Measurements from ENCODE around the gene GMIP. TPM values are rescaled to one million over a fixed set of nuclear protein-coding genes. Genes with fewer than 3 reads are reported as not detected.

GMIP gene
- total and polyA plus RNA-seq, 2 experiments from 2014 or later = 3.1 to 5.0 TPM

- TF ChIP-seq EZH2 (IDR thresholded peaks at IDR 0.05; ENCODE audit: insufficient read depth, poor library complexity, severe bottlenecking) (no peak), EZH2phosphoT487 (IDR thresholded peaks at IDR 0.05; ENCODE audit: insufficient read depth, low read depth) (no peak)
- in situ Hi-C loops (cut with MboI) = no loop called here
- Histone ChIP-seq H3K9ac (no peak overlapping the region), H3K4me2 (ENCODE audit: unreplicated experiment) (no peak overlapping the region), H4K20me1 (ENCODE audit: insufficient read depth) (no peaks in the 10 kb centered on the region), H3F3A (ENCODE audit: insufficient read depth) (no peaks in the 10 kb centered on the region), H3K9me2 (ENCODE audit: insufficient read depth) (no peaks in the 10 kb centered on the region), H3K4me3 (no peak overlapping the region), H3K36me3 (ENCODE audit: low read depth) (peaks cover 5% of the 10 kb centered on the region; the same call in 1 of the 2 replicates), H3K9me3 (ENCODE audit: low read depth) (no peaks in the 10 kb centered on the region), H3K27ac (no peak overlapping the region), H2AFZ (no peak overlapping the region), H3K79me2 (ENCODE audit: insufficient read depth) (no peaks in the 10 kb centered on the region), H3K4me1 (ENCODE audit: insufficient read depth) (no peaks in the 10 kb centered on the region), H3K27me3 (replicated peaks; ENCODE audit: insufficient read depth) (no peaks in the 10 kb centered on the region)
- 90 to 91% methylated on average over 7 of the region's 7 CpGs for WGBS, 2 experiments (ENCODE audit: low coverage in 1 of 2, low lambda C conversion rate in 2 of 2, missing lambda C conversion rate in 2 of 2)
- no peak for DNase-seq
Observed at GRCh38 chr19:19631346-19631745, 12.1 kb downstream of the GMIP start.

- no peaks in the 10 kb centered on the region for H3K79me2 ChIP-seq (ENCODE audit: insufficient read depth)
- H3K9ac ChIP-seq = no peak overlapping the region
- no peak for TF ChIP-seq EZH2 (IDR thresholded peaks at IDR 0.05; ENCODE audit: insufficient read depth, poor library complexity, severe bottlenecking)
- no peak for TF ChIP-seq EZH2phosphoT487 (IDR thresholded peaks at IDR 0.05; ENCODE audit: insufficient read depth, low read depth)
- WGBS, 2 experiments (ENCODE audit: low coverage in 1 of 2, low lambda C conversion rate in 2 of 2, missing lambda C conversion rate in 2 of 2) = 97% methylated on average over 2 of the region's 2 CpGs
- H2AFZ ChIP-seq = no peak overlapping the region
- no peak for DNase-seq
- H3K4me3 ChIP-seq = no peak overlapping the region
- no peaks in the 10 kb centered on the region for H3K9me3 ChIP-seq (ENCODE audit: low read depth)
- no peak overlapping the region for H3K4me2 ChIP-seq (ENCODE audit: unreplicated experiment)
- H3K9me2 ChIP-seq (ENCODE audit: insufficient read depth) = no peaks in the 10 kb centered on the region
- H3K27me3 ChIP-seq (replicated peaks; ENCODE audit: insufficient read depth) = no peaks in the 10 kb centered on the region
- H3K36me3 ChIP-seq (ENCODE audit: low read depth) = peaks cover 5% of the 10 kb centered on the region; the same call in 1 of the 2 replicates
- no peak overlapping the region for H3K27ac ChIP-seq
- no peaks in the 10 kb centered on the region for H3K4me1 ChIP-seq (ENCODE audit: insufficient read depth)
- in situ Hi-C loops (cut with MboI) = no loop called here
- H3F3A ChIP-seq (ENCODE audit: insufficient read depth) = no peaks in the 10 kb centered on the region
- no peaks in the 10 kb centered on the region for H4K20me1 ChIP-seq (ENCODE audit: insufficient read depth)
Observed at GRCh38 chr19:19630426-19630825, 13.0 kb downstream of the GMIP start.

- no peak for DNase-seq
- WGBS, 2 experiments (ENCODE audit: low coverage in 1 of 2, low lambda C conversion rate in 2 of 2, missing lambda C conversion rate in 2 of 2) = 97% methylated on average over 5 to 11 of the region's 11 CpGs
- Histone ChIP-seq H4K20me1 (ENCODE audit: insufficient read depth) (no peaks in the 10 kb centered on the region), H2AFZ (no peak overlapping the region), H3K4me3 (no peak overlapping the region), H3K9ac (no peak overlapping the region), H3K4me2 (ENCODE audit: unreplicated experiment) (no peak overlapping the region), H3K36me3 (ENCODE audit: low read depth) (peaks cover 5% of the 10 kb centered on the region; the same call in 1 of the 2 replicates), H3K4me1 (ENCODE audit: insufficient read depth) (no peaks in the 10 kb centered on the region), H3K79me2 (ENCODE audit: insufficient read depth) (no peaks in the 10 kb centered on the region), H3K27ac (no peak overlapping the region), H3K9me2 (ENCODE audit: insufficient read depth) (no peaks in the 10 kb centered on the region), H3K27me3 (replicated peaks; ENCODE audit: insufficient read depth) (no peaks in the 10 kb centered on the region), H3K9me3 (ENCODE audit: low read depth) (no peaks in the 10 kb centered on the region), H3F3A (ENCODE audit: insufficient read depth) (no peaks in the 10 kb centered on the region)
- TF ChIP-seq EZH2phosphoT487 (IDR thresholded peaks at IDR 0.05; ENCODE audit: insufficient read depth, low read depth) (no peak), EZH2 (IDR thresholded peaks at IDR 0.05; ENCODE audit: insufficient read depth, poor library complexity, severe bottlenecking) (no peak)
- in situ Hi-C loops (cut with MboI) = no loop called here
Observed at GRCh38 chr19:19630062-19630414, 13.4 kb downstream of the GMIP start.

- Histone ChIP-seq H3K9me2 (ENCODE audit: insufficient read depth) (no peaks in the 10 kb centered on the region), H3K9ac (no peak overlapping the region), H4K20me1 (ENCODE audit: insufficient read depth) (no peaks in the 10 kb centered on the region), H3K27ac (no peak overlapping the region), H3K4me1 (ENCODE audit: insufficient read depth) (no peaks in the 10 kb centered on the region), H3K4me3 (peak overlapping the region; percentile 53), H3K36me3 (ENCODE audit: low read depth) (no peaks in the 10 kb centered on the region), H3K4me2 (ENCODE audit: unreplicated experiment) (peak overlapping the region; percentile 45), H3K27me3 (replicated peaks; ENCODE audit: insufficient read depth) (no peaks in the 10 kb centered on the region), H3K79me2 (ENCODE audit: insufficient read depth) (no peaks in the 10 kb centered on the region), H2AFZ (no peak overlapping the region), H3K9me3 (ENCODE audit: low read depth) (no peaks in the 10 kb centered on the region), H3F3A (ENCODE audit: insufficient read depth) (no peaks in the 10 kb centered on the region)
- peak; percentile 16 for DNase-seq
- in situ Hi-C loops (cut with MboI) = no loop called here
- WGBS, 2 experiments (ENCODE audit: low coverage in 1 of 2, low lambda C conversion rate in 2 of 2, missing lambda C conversion rate in 2 of 2) = 29 to 35% methylated on average over 34 to 51 of the region's 51 CpGs
- no peak for TF ChIP-seq EZH2 (IDR thresholded peaks at IDR 0.05; ENCODE audit: insufficient read depth, poor library complexity, severe bottlenecking)
- TF ChIP-seq EZH2phosphoT487 (IDR thresholded peaks at IDR 0.05; ENCODE audit: insufficient read depth, low read depth) = no peak
Observed at GRCh38 chr19:19628501-19629134, 14.8 kb downstream of the GMIP start.
